Activated CD4-positive, alpha-beta T cell treated with anti-CD3 and anti-CD28 coated beads, Interleukin-10, Interleukin-2, amounts not matched to agents 100 ng/mL and 50 ng/mL, durations not matched to agents 16 hours and 8 hours (primary cell): ENCODE measurements around the gene IPO4.

Source experiments
- DNase-seq: peaks from one replicate; pipeline ENCODE4 v3.0.0-alpha.2; 2020

IPO4 gene

GRCh38 chr14:24130717-24131548 lies 57.7 kb downstream of the IPO4 start:
- DNase-seq, result no peak

- no peak for DNase-seq
Measured at GRCh38 chr14:24130380-24130716, 58.3 kb downstream of the IPO4 start, which contains the start of gene FITM1. Gene FITM1, plus strand, starts transcription at chr14:24130659. Its CDS starts 905 bp downstream, at chr14:24131564.
